ENCODE results near the gene ODC1. TPM values are rescaled to one million over a fixed set of nuclear protein-coding genes. Genes with fewer than 3 reads are reported as not detected.
"Not testable (repeated sequence)": the region's sequence is repeated elsewhere in the genome, so short reads cannot be mapped to it uniquely, and the experiment has no call there.

Gene ODC1
- total RNA-seq, 1 experiment from 2014 or later, result 78.4 TPM

DNA sequence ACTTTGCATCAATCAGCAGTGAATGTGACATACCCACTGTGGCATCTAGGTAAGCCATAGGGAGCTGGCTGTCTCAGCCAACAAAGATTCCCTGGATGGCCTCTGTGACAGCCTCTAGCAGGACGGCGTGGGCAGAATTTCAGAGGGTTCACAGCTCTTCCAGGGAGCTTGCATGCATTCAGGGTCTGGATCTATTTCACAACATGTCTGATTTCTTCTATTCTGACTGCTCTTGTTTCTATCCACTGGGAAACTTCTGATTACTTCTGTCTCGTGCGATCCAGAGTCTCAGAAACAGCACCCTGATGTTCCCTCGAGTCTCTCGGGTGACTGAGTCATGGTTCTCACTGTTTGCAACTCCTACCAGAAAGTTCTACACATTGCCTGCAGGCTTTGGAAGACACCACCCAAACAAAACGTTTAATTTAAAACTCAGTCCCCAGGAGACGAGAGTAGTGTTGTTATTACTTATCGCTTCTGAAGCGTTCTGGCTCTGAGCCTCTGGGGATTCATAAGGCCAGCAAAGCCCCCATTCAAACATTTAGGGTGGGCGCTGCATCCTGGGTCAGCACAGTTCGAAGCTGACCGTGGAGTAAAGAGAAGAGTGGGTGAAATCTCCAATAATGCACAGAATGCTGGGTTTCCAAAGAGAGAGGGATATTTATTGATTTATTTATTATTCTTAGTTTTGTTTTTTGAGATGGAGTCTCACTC is 41.9 kb upstream of the ODC1 start:
- no peak for DNase-seq
- H3K27me3 Mint-ChIP-seq (ENCODE audit: unreplicated experiment), result peaks cover 1% of the 10 kb centered on the region
- H3K9me3 Mint-ChIP-seq (ENCODE audit: low read depth, unreplicated experiment), result no peaks in the 10 kb centered on the region
- no peak overlapping the region for H3K4me3 Mint-ChIP-seq (ENCODE audit: low read depth, unreplicated experiment)
- TF ChIP-seq, protein P1, sequence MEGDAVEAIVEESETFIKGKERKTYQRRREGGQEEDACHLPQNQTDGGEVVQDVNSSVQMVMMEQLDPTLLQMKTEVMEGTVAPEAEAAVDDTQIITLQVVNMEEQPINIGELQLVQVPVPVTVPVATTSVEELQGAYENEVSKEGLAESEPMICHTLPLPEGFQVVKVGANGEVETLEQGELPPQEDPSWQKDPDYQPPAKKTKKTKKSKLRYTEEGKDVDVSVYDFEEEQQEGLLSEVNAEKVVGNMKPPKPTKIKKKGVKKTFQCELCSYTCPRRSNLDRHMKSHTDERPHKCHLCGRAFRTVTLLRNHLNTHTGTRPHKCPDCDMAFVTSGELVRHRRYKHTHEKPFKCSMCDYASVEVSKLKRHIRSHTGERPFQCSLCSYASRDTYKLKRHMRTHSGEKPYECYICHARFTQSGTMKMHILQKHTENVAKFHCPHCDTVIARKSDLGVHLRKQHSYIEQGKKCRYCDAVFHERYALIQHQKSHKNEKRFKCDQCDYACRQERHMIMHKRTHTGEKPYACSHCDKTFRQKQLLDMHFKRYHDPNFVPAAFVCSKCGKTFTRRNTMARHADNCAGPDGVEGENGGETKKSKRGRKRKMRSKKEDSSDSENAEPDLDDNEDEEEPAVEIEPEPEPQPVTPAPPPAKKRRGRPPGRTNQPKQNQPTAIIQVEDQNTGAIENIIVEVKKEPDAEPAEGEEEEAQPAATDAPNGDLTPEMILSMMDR (IDR thresholded peaks at IDR 0.05; ENCODE audit: unreplicated experiment), result no peak
- CTCF ChIA-PET, result no interaction called here
- intact Hi-C loops (cut with micrococcal nuclease; ENCODE audit: unreplicated experiment), result loop anchor here (5.0 kb wide), 1 partner anchor 42 kb away; no protein-coding TSS in a partner anchor
- no peak overlapping the region for H3K27ac Mint-ChIP-seq (ENCODE audit: unreplicated experiment)
- peaks cover 41% of the 10 kb centered on the region for H3K4me1 Mint-ChIP-seq (ENCODE audit: low read depth, unreplicated experiment)
- BruUV-seq (replicated peaks), result no TSS peak
- peaks cover 14% of the 10 kb centered on the region for H3K36me3 Mint-ChIP-seq (ENCODE audit: insufficient read depth, unreplicated experiment)

- H3K27me3 Mint-ChIP-seq (ENCODE audit: unreplicated experiment); DNase-seq; BruUV-seq (replicated peaks); H3K36me3 Mint-ChIP-seq (ENCODE audit: insufficient read depth, unreplicated experiment); H3K4me3 Mint-ChIP-seq (ENCODE audit: low read depth, unreplicated experiment); CTCF ChIA-PET; H3K27ac Mint-ChIP-seq (ENCODE audit: unreplicated experiment); H3K9me3 Mint-ChIP-seq (ENCODE audit: low read depth, unreplicated experiment); intact Hi-C loops (cut with micrococcal nuclease; ENCODE audit: unreplicated experiment): not testable (repeated sequence)
- peaks cover 31% of the 10 kb centered on the region for H3K4me1 Mint-ChIP-seq (ENCODE audit: low read depth, unreplicated experiment)
Measured at GRCh38 chr2:10488142-10488541, 40.0 kb upstream of the ODC1 start.

DNA sequence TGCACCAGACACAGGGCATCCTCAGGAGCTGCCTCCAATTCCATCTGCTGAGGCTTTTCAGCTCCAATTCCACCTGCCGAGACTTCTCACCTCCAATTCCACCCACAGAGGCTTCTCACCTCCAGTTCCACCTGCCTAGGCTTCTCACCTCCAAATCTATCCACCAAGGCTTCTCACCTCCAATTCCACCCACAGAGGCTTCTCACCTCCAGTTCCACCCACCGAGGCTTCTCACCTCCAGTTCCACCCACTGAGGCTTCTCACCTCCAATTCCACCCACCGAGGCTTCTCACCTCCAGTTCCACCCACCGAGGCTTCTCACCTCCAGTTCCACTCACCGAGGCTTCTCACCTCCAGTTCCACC is 39.6 kb upstream of the ODC1 start:
- BruUV-seq (replicated peaks), result not testable (repeated sequence)

GRCh38 chr2:10487081-10487740 is 39.1 kb upstream of the ODC1 start:
- no TSS peak for BruUV-seq (replicated peaks)
- Mint-ChIP-seq H3K4me1 (ENCODE audit: low read depth, unreplicated experiment) (peaks cover 31% of the 10 kb centered on the region), H3K4me3 (ENCODE audit: low read depth, unreplicated experiment) (no peak overlapping the region), H3K9me3 (ENCODE audit: low read depth, unreplicated experiment) (no peaks in the 10 kb centered on the region), H3K27ac (ENCODE audit: unreplicated experiment) (no peak overlapping the region), H3K36me3 (ENCODE audit: insufficient read depth, unreplicated experiment) (peaks cover 10% of the 10 kb centered on the region), H3K27me3 (ENCODE audit: unreplicated experiment) (peaks cover 17% of the 10 kb centered on the region)
- TF ChIP-seq, protein P1 (IDR thresholded peaks at IDR 0.05; ENCODE audit: unreplicated experiment), result no peak
- peak; percentile 54 for DNase-seq
- intact Hi-C loops (cut with micrococcal nuclease; ENCODE audit: unreplicated experiment), result no loop called here
- CTCF ChIA-PET, result interaction anchor here (0.8 to 1.1 kb wide), 3 partner anchors 10 to 41 kb away, joined by 3 to 5 read pairs (median 3); no protein-coding TSS in a partner anchor

More for the DNA sequence above, 39.6 kb upstream of the ODC1 start:
- H3K27ac Mint-ChIP-seq (ENCODE audit: unreplicated experiment); H3K4me3 Mint-ChIP-seq (ENCODE audit: low read depth, unreplicated experiment); intact Hi-C loops (cut with micrococcal nuclease; ENCODE audit: unreplicated experiment); H3K36me3 Mint-ChIP-seq (ENCODE audit: insufficient read depth, unreplicated experiment); DNase-seq; H3K9me3 Mint-ChIP-seq (ENCODE audit: low read depth, unreplicated experiment): not testable (repeated sequence)
- CTCF ChIA-PET, result interaction anchor here (1.1 kb wide), 1 partner anchor 10 kb away, joined by 5 read pairs; no protein-coding TSS in a partner anchor
- Mint-ChIP-seq H3K4me1 (ENCODE audit: low read depth, unreplicated experiment) (peaks cover 31% of the 10 kb centered on the region), H3K27me3 (ENCODE audit: unreplicated experiment) (peaks cover 12% of the 10 kb centered on the region)

DNA sequence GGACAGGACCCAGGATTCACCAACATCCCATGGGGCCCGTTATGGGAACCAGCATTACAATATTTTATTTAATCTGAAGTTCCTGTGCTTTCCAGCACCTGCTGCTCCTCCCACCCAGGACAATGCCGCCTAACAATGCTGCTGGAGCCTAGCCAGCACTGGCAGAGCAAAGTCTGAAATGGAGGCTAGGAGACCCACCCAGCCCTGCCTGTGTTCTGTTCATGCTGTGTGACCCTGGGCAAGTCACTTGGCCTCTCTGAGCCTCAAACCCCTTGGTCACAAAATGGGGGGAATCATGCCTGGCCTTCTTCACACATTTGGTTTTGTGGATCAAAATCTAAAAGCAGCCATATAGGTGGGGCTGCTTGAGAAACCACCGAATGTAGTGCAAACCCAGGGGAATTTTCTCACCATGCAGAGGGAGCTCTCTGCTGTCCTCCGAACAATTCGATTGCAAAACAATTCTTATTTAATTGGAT is 38.5 kb upstream of the ODC1 start:
- Mint-ChIP-seq H3K4me1 (ENCODE audit: low read depth, unreplicated experiment) (peaks cover 31% of the 10 kb centered on the region), H3K4me3 (ENCODE audit: low read depth, unreplicated experiment) (no peak overlapping the region), H3K9me3 (ENCODE audit: low read depth, unreplicated experiment) (no peaks in the 10 kb centered on the region), H3K36me3 (ENCODE audit: insufficient read depth, unreplicated experiment) (peaks cover 10% of the 10 kb centered on the region), H3K27ac (ENCODE audit: unreplicated experiment) (no peak overlapping the region), H3K27me3 (ENCODE audit: unreplicated experiment) (peaks cover 22% of the 10 kb centered on the region)
- intact Hi-C loops (cut with micrococcal nuclease; ENCODE audit: unreplicated experiment), result no loop called here
- TF ChIP-seq, protein P1 (IDR thresholded peaks at IDR 0.05; ENCODE audit: unreplicated experiment), result no peak
- DNase-seq, result peak; percentile 34
- CTCF ChIA-PET, result interaction anchor here (0.8 to 1.1 kb wide), 3 partner anchors 11 to 40 kb away, joined by 3 to 5 read pairs (median 3); no protein-coding TSS in a partner anchor
- no TSS peak for BruUV-seq (replicated peaks)

All from Calu3 (cell line).